Transverse colon (tissue), 4 donors: ENCODE measurements around the gene PLEKHO2. TPM values are rescaled to one million over a fixed set of nuclear protein-coding genes. Genes with fewer than 3 reads are reported as not detected.

ENCODE experiments used
- DNase-seq: peaks from one replicate; pipeline ENCODE4 v3.0.0-alpha.2; 2019
- H3K27ac ChIP-seq, 4 donors: fragments of 200-600 bp; sonication (generic); 2 replicates each; pipeline ENCODE4 v1.5.1; 2016 to 2018; ENCODE audit warnings: inconsistent platforms in 4 of 4
- H3K27me3 ChIP-seq: fragments of 200-600 bp; sonication (generic); 2 replicates; pipeline ENCODE4 v1.5.1; 2017; ENCODE audit warnings: inconsistent platforms
- H3K36me3 ChIP-seq, 4 donors: fragments of 200-600 bp; sonication (generic); 2 replicates each; pipeline ENCODE4 v1.5.1; 2017 to 2019; ENCODE audit warnings: inconsistent platforms in 4 of 4
- H3K4me1 ChIP-seq, 4 donors: fragments of 200-600 bp; sonication (generic); 2 replicates each; pipeline ENCODE4 v1.5.1; 2017 to 2020; ENCODE audit warnings: inconsistent platforms in 4 of 4
- H3K4me3 ChIP-seq, 4 donors: fragments of 200-600 bp; sonication (generic); 1 replicate in 1 of 4; 2 replicates in 3 of 4; pipeline versions ENCODE4 v1.5.1 to v1.6.1; 2017 to 2019; ENCODE audit warnings: inconsistent platforms in 4 of 4
- H3K9me3 ChIP-seq, 2 donors: fragments of 200-600 bp; sonication (generic); 2 replicates each; pipeline ENCODE4 v1.5.1; 2017 to 2019; ENCODE audit warnings: inconsistent platforms in 2 of 2
- CTCF ChIP-seq, 5 experiments: fragments of 200-600 bp in 3 of 5; fragments of 450-650 bp in 2 of 5; sonication (generic) in 3 of 5; IDR thresholded peaks; 1 replicate in 2 of 5; 2 replicates in 3 of 5; pipeline ENCODE4 v1.5.1; 2016 to 2017; ENCODE audit warnings: antibody characterized with exemption in 5 of 5, inconsistent platforms in 3 of 5, mild to moderate bottlenecking in 2 of 5, moderate library complexity in 1 of 5
- EP300 ChIP-seq: sonication (generic); formaldehyde crosslinking; IDR thresholded peaks from one replicate; pipeline ENCODE4 v1.6.1; 2017; ENCODE audit warnings: antibody characterized with exemption, low read depth
- POLR2A ChIP-seq: fragments of 450-650 bp; IDR thresholded peaks from one replicate; pipeline ENCODE4 v1.6.1; 2016; ENCODE audit warnings: antibody characterized with exemption, mild to moderate bottlenecking, moderate library complexity
- POLR2AphosphoS5 ChIP-seq, 3 donors: sonication (generic); formaldehyde crosslinking; IDR thresholded peaks; one replicate each; pipeline ENCODE4 v1.6.1; 2016; ENCODE audit warnings: antibody characterized with exemption in 3 of 3
- WGBS, 2 donors: methylation state at CpG; one replicate each; pipeline ENCODE4 v1.1.5; 2018; ENCODE audit warnings: low coverage in 1 of 2; 5-methylcytosine and 5-hydroxymethylcytosine counted together
- in situ Hi-C, 4 donors: fragments of 200-750 bp; cut with MboI; loops; one replicate each; pipeline versions ENCODE4 v1.15.0 to v1.15.1; 2017; ENCODE audit warnings: low sequenced_read_pairs in 3 of 4, low pct_ligation_motif_present in 1 of 4, low pct_unique_long_range_greater_than_20kb in 1 of 4
- intact Hi-C: fragments of 100-400 bp; cut with DNase I; formaldehyde crosslinking; loops from one replicate; pipeline ENCODE4 v1.15.1; 2023; ENCODE audit warnings: low total_unique reads
- total RNA-seq, 4 donors: library from RNA; depleted of rRNA; stranded (reverse); fragments of >200 nt; gene quantifications; one replicate each; pipeline ENCODE4 v1.1.0, GENCODE V29; 2016

Gene PLEKHO2
- total RNA-seq, 4 donors from 2014 or later, result 4.6 to 12.3 (median 9.8) TPM

DNA sequence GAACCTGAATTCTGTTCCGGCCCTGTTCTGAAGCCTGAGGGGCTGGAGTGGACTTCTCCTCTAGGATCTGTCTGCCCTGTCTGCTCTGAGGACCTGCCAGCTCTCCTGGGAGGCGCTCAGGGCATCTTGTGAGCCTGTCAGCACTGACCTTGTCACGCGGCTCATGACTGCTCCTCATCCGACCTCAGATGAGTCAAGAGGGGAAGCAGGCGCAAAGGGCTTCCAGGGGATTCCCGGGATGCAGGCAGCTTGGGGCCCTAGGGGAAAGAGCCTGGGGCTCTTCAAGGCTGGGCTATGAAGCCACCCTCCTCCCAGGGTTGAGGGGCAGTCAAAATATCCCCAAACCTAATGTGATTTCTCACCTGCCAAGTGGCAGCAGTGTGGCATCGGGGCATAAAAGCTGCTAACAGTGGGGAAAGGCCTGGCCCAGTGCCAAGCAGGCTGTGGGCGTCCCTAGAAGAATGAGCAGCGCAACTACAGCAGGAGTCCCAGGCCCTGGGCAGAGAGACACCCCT, 42.3 kb downstream of the PLEKHO2 start:
- in situ Hi-C loops, result no loop called here
- peaks cover 4 to 27% (median 9%) of the 10 kb centered on the region in 4 donors for H3K4me1 ChIP-seq
- TF ChIP-seq POLR2A (no peak), POLR2AphosphoS5 (IDR thresholded peaks at IDR 0.05) (peak in 1 of 3 donors; percentile 20)
- no peaks in the 10 kb centered on the region for H3K9me3 ChIP-seq
- intact Hi-C loops, result no loop called here
- DNase-seq, result peak; percentile 61
- H3K36me3 ChIP-seq, result no peaks in the 10 kb centered on the region
- peak overlapping the region; percentile 40 to 70 (median 61) for H3K27ac ChIP-seq
- H3K27me3 ChIP-seq, result no peaks in the 10 kb centered on the region
- no peak overlapping the region for H3K4me3 ChIP-seq
- WGBS, 2 donors, result 36 to 52% methylated on average over 3 to 10 of the region's 10 CpGs

DNA sequence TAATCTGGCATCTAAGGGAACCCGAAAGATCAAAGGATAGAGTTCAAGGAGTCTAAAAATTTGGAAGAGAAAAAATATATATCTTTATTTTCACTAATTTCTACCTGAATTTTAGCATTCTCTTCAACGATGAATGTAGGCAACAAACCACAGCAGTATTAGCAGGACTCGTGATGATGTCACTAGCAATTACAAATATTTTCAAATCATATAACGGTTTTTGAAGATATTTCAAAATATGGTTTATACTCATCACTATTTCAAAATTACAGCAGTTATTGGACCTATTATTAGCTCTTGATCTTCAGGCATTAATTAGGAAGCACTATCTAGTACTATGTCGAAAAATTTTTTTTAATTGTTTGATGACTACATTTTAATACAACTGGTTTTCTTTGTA, 43.0 kb downstream of the PLEKHO2 start:
- Histone ChIP-seq H3K27me3 (no peaks in the 10 kb centered on the region), H3K27ac (peak overlapping the region in 2 of 4 donors; percentile 56 to 70), H3K4me1 (peaks cover 4 to 27% (median 9%) of the 10 kb centered on the region in 4 donors), H3K4me3 (no peak overlapping the region), H3K36me3 (no peaks in the 10 kb centered on the region), H3K9me3 (no peaks in the 10 kb centered on the region)
- TF ChIP-seq CTCF (IDR thresholded peaks at IDR 0.05) (no peak), EP300 (no peak), POLR2A (no peak), POLR2AphosphoS5 (IDR thresholded peaks at IDR 0.05) (no peak)
- WGBS, 2 donors, result 80 to 91% methylated on average over 5 of the region's 5 CpGs
- no peak for DNase-seq
- intact Hi-C loops (no loop called here), in situ Hi-C loops (no loop called here)

- DNase-seq, result no peak
- peaks cover 4 to 25% (median 9%) of the 10 kb centered on the region in 4 donors for H3K4me1 ChIP-seq
- 88% methylated on average over 6 of the region's 6 CpGs; no CpG with 5 or more reads in 1 of the 2 donors for WGBS, 2 donors
- no peaks in the 10 kb centered on the region for H3K9me3 ChIP-seq
- no peak overlapping the region for H3K4me3 ChIP-seq
- H3K27me3 ChIP-seq, result no peaks in the 10 kb centered on the region
- intact Hi-C loops, result no loop called here
- no peaks in the 10 kb centered on the region for H3K36me3 ChIP-seq
- no peak for TF ChIP-seq EP300
- no peak for TF ChIP-seq POLR2A
- TF ChIP-seq POLR2AphosphoS5 (IDR thresholded peaks at IDR 0.05), result no peak
- no peak for TF ChIP-seq CTCF (IDR thresholded peaks at IDR 0.05)
- in situ Hi-C loops, result no loop called here
- no peak overlapping the region for H3K27ac ChIP-seq
Observed at GRCh38 chr15:64888336-64888735, 46.6 kb downstream of the PLEKHO2 start.

DNA sequence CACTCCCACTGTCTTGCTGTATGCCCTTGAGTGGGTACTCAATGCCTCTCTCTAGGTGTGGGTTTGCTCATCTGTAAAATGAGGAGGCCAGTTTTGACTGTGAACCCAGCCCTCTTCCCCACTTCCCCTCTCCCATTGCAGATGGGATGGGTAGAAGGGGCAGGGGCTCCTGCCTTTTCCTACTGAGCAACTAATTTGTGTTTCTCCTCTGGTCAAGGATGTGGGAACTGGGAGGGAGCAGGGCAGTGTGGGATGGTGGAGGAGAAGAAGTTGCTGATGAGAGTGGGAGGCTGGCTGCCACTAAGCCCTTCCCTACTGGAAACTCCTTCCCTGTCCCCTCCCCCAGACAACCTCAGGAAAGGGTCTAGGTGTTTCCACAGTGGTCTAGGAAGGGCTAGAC, 49.8 kb downstream of the PLEKHO2 start:
- Histone ChIP-seq H3K4me1 (peaks cover 8 to 41% (median 15%) of the 10 kb centered on the region in 4 donors), H3K27ac (peak overlapping the region; percentile 79 to 90 (median 86)), H3K27me3 (no peaks in the 10 kb centered on the region), H3K9me3 (no peaks in the 10 kb centered on the region), H3K36me3 (no peaks in the 10 kb centered on the region), H3K4me3 (no peak overlapping the region)
- in situ Hi-C loops (loop anchor here in 1 of 4 donors (10.0 kb wide), 1 partner anchor 47 kb away; the partner anchor contains the start of gene PLEKHO2), intact Hi-C loops (no loop called here)
- TF ChIP-seq POLR2A (no peak), EP300 (no peak), CTCF (IDR thresholded peaks at IDR 0.05) (no peak), POLR2AphosphoS5 (IDR thresholded peaks at IDR 0.05) (no peak)
- no peak for DNase-seq
